Thyroid gland (tissue), 4 donors: ENCODE results near the gene EXD3.

Experiments
- POLR2A ChIP-seq, 2 donors: fragments of 450-650 bp; IDR thresholded peaks; one replicate each; pipeline ENCODE4 v1.6.1; 2017; ENCODE audit warnings: antibody characterized with exemption in 2 of 2, mild to moderate bottlenecking in 2 of 2, moderate library complexity in 1 of 2
- TF ChIP-seq, protein P1 (sequence below), 6 experiments: fragments of 200-600 bp in 3 of 6; fragments of 450-650 bp in 3 of 6; sonication (generic) in 3 of 6; IDR thresholded peaks; one replicate each; pipeline ENCODE4 v1.5.1; 2016 to 2019; ENCODE audit warnings: antibody characterized with exemption in 6 of 6, mild to moderate bottlenecking in 2 of 6, inconsistent platforms in 1 of 6, moderate library complexity in 1 of 6

DNA sequence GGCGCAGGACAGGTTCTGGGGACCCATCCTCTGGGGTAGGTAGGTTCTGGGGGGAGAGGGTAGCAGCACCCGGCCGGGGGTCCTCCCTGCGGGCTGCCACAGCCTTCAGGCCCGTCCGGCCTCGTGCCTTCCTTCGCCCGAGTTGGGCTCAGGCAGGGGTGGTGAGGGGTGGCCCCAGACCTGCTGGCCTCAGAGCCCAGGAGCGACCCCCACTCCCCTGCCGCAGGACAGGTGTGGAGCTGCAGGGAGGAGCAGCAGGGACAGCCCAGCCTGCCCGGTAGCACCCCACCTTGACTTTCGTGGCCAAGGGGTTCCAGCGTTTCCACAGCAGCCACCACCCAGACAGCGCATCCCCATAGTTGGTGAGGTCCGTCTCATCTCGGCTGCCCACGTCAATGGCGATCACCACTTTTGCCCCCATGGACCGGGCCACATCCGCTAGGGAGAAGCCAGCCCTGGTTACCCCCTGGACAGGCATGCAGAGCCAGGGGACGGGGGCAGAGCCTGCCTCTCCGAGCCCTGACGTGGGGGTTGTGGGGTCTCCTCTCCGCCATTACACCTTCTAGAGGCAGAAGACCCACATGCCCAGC is 39.5 kb upstream of the EXD3 start:
- TF ChIP-seq, protein P1, sequence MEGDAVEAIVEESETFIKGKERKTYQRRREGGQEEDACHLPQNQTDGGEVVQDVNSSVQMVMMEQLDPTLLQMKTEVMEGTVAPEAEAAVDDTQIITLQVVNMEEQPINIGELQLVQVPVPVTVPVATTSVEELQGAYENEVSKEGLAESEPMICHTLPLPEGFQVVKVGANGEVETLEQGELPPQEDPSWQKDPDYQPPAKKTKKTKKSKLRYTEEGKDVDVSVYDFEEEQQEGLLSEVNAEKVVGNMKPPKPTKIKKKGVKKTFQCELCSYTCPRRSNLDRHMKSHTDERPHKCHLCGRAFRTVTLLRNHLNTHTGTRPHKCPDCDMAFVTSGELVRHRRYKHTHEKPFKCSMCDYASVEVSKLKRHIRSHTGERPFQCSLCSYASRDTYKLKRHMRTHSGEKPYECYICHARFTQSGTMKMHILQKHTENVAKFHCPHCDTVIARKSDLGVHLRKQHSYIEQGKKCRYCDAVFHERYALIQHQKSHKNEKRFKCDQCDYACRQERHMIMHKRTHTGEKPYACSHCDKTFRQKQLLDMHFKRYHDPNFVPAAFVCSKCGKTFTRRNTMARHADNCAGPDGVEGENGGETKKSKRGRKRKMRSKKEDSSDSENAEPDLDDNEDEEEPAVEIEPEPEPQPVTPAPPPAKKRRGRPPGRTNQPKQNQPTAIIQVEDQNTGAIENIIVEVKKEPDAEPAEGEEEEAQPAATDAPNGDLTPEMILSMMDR (IDR thresholded peaks at IDR 0.05): no peak
- TF ChIP-seq POLR2A (IDR thresholded peaks at IDR 0.05): no peak
